ENCODE results near the gene KRTAP10-11. TPM values are rescaled to one million over a fixed set of nuclear protein-coding genes. Genes with fewer than 3 reads are reported as not detected.

The KRTAP10-11 gene
- polyA plus RNA-seq, 1 of the 3 experiments (the other 2 are of a cell fraction) = not detected

DNA sequence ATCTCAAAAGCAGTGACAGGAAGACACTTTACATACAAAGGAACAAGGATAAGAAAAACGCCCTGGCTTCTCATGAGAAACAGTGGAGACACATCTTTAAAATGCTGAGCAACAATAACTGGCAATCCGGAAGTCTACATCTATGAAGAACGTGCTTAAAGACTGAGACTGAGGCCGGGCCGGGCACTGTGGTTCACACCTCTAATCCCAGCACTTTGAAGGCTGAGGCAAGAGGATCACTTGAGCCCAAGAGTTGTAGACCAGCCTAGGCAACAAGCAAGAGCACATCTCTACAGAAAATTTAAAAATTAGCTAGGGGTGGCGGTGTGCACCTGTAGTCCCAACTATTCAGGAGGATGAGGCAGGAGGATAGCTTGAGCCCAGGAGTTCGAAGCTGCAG lies 37.9 kb downstream of the KRTAP10-11 start:
- H3K4me3 ChIP-seq (ENCODE audit: low read depth in 2 of 2, low read length in 1 of 2) = no peak overlapping the region
- H2AFZ ChIP-seq (ENCODE audit: low read depth) = no peak overlapping the region
- no peaks in the 10 kb centered on the region for H3K9me2 ChIP-seq
- H3K9me3 ChIP-seq = no peaks in the 10 kb centered on the region
- H3K4me2 ChIP-seq = no peak overlapping the region
- H3K27me3 ChIP-seq (ENCODE audit: insufficient read depth) = peaks cover 44% of the 10 kb centered on the region
- TF ChIP-seq EP300 (IDR thresholded peaks at IDR 0.05; ENCODE audit: borderline replicate concordance in 1 of 2, low read depth in 1 of 2, low read length in 1 of 2) (no peak), JUND (IDR thresholded peaks at IDR 0.05) (no peak)
- TF ChIP-seq, protein P1, sequence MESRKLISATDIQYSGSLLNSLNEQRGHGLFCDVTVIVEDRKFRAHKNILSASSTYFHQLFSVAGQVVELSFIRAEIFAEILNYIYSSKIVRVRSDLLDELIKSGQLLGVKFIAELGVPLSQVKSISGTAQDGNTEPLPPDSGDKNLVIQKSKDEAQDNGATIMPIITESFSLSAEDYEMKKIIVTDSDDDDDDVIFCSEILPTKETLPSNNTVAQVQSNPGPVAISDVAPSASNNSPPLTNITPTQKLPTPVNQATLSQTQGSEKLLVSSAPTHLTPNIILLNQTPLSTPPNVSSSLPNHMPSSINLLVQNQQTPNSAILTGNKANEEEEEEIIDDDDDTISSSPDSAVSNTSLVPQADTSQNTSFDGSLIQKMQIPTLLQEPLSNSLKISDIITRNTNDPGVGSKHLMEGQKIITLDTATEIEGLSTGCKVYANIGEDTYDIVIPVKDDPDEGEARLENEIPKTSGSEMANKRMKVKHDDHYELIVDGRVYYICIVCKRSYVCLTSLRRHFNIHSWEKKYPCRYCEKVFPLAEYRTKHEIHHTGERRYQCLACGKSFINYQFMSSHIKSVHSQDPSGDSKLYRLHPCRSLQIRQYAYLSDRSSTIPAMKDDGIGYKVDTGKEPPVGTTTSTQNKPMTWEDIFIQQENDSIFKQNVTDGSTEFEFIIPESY (IDR thresholded peaks at IDR 0.05; ENCODE audit: borderline replicate concordance, low read depth) = no peak
- DNase-seq = no peak
- no peak overlapping the region for H3K9ac ChIP-seq
- ChIA-PET POLR2A (no interaction called here), CTCF (interaction anchor here (0.5 kb wide), 1 partner anchor 9 kb away, joined by 3 read pairs; no protein-coding TSS in a partner anchor)
- H3K4me1 ChIP-seq (ENCODE audit: control insufficient read depth in 1 of 2, insufficient read depth in 2 of 2, low read depth in 1 of 2, low read length in 1 of 2) = no peaks in the 10 kb centered on the region
- H3K36me3 ChIP-seq (replicated peaks in 1 of 2; ENCODE audit: control insufficient read depth in 1 of 2, insufficient read depth in 2 of 2, low read length in 1 of 2) = no peaks in the 10 kb centered on the region
- H3F3A ChIP-seq (replicated peaks; ENCODE audit: insufficient read depth) = no peaks in the 10 kb centered on the region
- no peak overlapping the region for H3K27ac ChIP-seq (ENCODE audit: low read depth in 2 of 2, low read length in 1 of 2)
- no peaks in the 10 kb centered on the region for H3K79me2 ChIP-seq (ENCODE audit: insufficient read depth)
- no peaks in the 10 kb centered on the region for H4K20me1 ChIP-seq (ENCODE audit: insufficient read depth)
- 10% methylated on average over 6 of the region's 7 CpGs for WGBS (ENCODE audit: low lambda C conversion rate)

DNA sequence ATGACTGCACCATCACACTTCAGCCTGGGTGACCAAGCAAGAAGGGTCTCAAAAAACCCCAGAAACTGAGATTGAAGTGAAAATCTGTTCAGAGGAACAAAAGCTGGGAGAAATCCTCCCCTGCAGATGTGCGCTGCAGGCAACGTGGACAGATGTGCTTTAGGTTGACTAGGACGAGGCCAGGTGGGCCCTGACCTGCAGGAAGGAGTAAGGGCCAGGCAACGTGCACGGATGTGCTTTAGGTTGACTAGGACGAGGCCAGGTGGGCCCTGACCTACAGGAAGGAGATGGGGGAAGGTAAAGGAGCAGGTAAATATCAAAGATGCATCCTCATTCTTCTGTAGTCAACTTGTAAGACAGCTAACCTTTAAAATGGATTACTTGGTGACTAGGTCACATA lies 38.3 kb downstream of the KRTAP10-11 start:
- H3K4me1 ChIP-seq (ENCODE audit: control insufficient read depth in 1 of 2, insufficient read depth in 2 of 2, low read depth in 1 of 2, low read length in 1 of 2) = no peaks in the 10 kb centered on the region
- peaks cover 45% of the 10 kb centered on the region for H3K27me3 ChIP-seq (ENCODE audit: insufficient read depth)
- no peaks in the 10 kb centered on the region for H3F3A ChIP-seq (replicated peaks; ENCODE audit: insufficient read depth)
- WGBS (ENCODE audit: low lambda C conversion rate) = 2% methylated on average over 6 of the region's 6 CpGs
- no peaks in the 10 kb centered on the region for H3K9me3 ChIP-seq
- ChIA-PET CTCF (interaction anchor here (0.5 kb wide), 1 partner anchor 9 kb away, joined by 3 read pairs; no protein-coding TSS in a partner anchor), POLR2A (no interaction called here)
- H3K9ac ChIP-seq = no peak overlapping the region
- H3K9me2 ChIP-seq = no peaks in the 10 kb centered on the region
- no peaks in the 10 kb centered on the region for H4K20me1 ChIP-seq (ENCODE audit: insufficient read depth)
- H2AFZ ChIP-seq (ENCODE audit: low read depth) = no peak overlapping the region
- H3K36me3 ChIP-seq (replicated peaks in 1 of 2; ENCODE audit: control insufficient read depth in 1 of 2, insufficient read depth in 2 of 2, low read length in 1 of 2) = no peaks in the 10 kb centered on the region
- H3K79me2 ChIP-seq (ENCODE audit: insufficient read depth) = no peaks in the 10 kb centered on the region
- DNase-seq = no peak
- TF ChIP-seq TEAD4 (IDR thresholded peaks at IDR 0.05; ENCODE audit: borderline replicate concordance, insufficient read depth) (no peak), TAF1 (IDR thresholded peaks at IDR 0.05; ENCODE audit: borderline replicate concordance, low read depth, low read length) (no peak), FOXJ3 (CRISPR knock-in tag; IDR thresholded peaks at IDR 0.05) (no peak), RAD21 (IDR thresholded peaks at IDR 0.05; ENCODE audit: low read length) (no peak), RCOR1 (IDR thresholded peaks at IDR 0.05; ENCODE audit: low read length) (no peak), ELF1 (IDR thresholded peaks at IDR 0.05) (no peak), MXI1 (IDR thresholded peaks at IDR 0.05; ENCODE audit: low read depth, low read length) (no peak), RXRA (IDR thresholded peaks at IDR 0.05; ENCODE audit: borderline replicate concordance, low read depth) (no peak), FOSL2 (IDR thresholded peaks at IDR 0.05; ENCODE audit: borderline replicate concordance, low read depth) (no peak), CHD2 (IDR thresholded peaks at IDR 0.05; ENCODE audit: low read length, partially characterized antibody) (no peak), NRF1 (IDR thresholded peaks at IDR 0.05; ENCODE audit: low read depth, low read length) (no peak), MEF2A (IDR thresholded peaks at IDR 0.05; ENCODE audit: borderline replicate concordance, low read depth) (no peak), GATA2 (CRISPR knock-in tag; IDR thresholded peaks at IDR 0.05) (no peak), RFX5 (IDR thresholded peaks at IDR 0.05; ENCODE audit: low read length) (no peak), JUND (IDR thresholded peaks at IDR 0.05) (no peak)
- TF ChIP-seq, protein P2, sequence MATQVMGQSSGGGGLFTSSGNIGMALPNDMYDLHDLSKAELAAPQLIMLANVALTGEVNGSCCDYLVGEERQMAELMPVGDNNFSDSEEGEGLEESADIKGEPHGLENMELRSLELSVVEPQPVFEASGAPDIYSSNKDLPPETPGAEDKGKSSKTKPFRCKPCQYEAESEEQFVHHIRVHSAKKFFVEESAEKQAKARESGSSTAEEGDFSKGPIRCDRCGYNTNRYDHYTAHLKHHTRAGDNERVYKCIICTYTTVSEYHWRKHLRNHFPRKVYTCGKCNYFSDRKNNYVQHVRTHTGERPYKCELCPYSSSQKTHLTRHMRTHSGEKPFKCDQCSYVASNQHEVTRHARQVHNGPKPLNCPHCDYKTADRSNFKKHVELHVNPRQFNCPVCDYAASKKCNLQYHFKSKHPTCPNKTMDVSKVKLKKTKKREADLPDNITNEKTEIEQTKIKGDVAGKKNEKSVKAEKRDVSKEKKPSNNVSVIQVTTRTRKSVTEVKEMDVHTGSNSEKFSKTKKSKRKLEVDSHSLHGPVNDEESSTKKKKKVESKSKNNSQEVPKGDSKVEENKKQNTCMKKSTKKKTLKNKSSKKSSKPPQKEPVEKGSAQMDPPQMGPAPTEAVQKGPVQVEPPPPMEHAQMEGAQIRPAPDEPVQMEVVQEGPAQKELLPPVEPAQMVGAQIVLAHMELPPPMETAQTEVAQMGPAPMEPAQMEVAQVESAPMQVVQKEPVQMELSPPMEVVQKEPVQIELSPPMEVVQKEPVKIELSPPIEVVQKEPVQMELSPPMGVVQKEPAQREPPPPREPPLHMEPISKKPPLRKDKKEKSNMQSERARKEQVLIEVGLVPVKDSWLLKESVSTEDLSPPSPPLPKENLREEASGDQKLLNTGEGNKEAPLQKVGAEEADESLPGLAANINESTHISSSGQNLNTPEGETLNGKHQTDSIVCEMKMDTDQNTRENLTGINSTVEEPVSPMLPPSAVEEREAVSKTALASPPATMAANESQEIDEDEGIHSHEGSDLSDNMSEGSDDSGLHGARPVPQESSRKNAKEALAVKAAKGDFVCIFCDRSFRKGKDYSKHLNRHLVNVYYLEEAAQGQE (IDR thresholded peaks at IDR 0.05; ENCODE audit: low read depth, low read length) = no peak
- TF ChIP-seq, protein P3, sequence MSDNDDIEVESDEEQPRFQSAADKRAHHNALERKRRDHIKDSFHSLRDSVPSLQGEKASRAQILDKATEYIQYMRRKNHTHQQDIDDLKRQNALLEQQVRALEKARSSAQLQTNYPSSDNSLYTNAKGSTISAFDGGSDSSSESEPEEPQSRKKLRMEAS (IDR thresholded peaks at IDR 0.05; ENCODE audit: low read depth) = no peak
- TF ChIP-seq, protein P4, sequence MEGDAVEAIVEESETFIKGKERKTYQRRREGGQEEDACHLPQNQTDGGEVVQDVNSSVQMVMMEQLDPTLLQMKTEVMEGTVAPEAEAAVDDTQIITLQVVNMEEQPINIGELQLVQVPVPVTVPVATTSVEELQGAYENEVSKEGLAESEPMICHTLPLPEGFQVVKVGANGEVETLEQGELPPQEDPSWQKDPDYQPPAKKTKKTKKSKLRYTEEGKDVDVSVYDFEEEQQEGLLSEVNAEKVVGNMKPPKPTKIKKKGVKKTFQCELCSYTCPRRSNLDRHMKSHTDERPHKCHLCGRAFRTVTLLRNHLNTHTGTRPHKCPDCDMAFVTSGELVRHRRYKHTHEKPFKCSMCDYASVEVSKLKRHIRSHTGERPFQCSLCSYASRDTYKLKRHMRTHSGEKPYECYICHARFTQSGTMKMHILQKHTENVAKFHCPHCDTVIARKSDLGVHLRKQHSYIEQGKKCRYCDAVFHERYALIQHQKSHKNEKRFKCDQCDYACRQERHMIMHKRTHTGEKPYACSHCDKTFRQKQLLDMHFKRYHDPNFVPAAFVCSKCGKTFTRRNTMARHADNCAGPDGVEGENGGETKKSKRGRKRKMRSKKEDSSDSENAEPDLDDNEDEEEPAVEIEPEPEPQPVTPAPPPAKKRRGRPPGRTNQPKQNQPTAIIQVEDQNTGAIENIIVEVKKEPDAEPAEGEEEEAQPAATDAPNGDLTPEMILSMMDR (IDR thresholded peaks at IDR 0.05) = no peak
- TF ChIP-seq, protein P5, sequence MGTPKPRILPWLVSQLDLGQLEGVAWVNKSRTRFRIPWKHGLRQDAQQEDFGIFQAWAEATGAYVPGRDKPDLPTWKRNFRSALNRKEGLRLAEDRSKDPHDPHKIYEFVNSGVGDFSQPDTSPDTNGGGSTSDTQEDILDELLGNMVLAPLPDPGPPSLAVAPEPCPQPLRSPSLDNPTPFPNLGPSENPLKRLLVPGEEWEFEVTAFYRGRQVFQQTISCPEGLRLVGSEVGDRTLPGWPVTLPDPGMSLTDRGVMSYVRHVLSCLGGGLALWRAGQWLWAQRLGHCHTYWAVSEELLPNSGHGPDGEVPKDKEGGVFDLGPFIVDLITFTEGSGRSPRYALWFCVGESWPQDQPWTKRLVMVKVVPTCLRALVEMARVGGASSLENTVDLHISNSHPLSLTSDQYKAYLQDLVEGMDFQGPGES (IDR thresholded peaks at IDR 0.05; ENCODE audit: low read depth, low read length) = no peak
- H3K27ac ChIP-seq (ENCODE audit: low read depth in 2 of 2, low read length in 1 of 2) = no peak overlapping the region
- no peak overlapping the region for H3K4me2 ChIP-seq
- H3K4me3 ChIP-seq (ENCODE audit: low read depth in 2 of 2, low read length in 1 of 2) = no peak overlapping the region

Data from SK-N-SH (cell line).